HFFc6 (cell line): ENCODE data around the gene IMPDH1. TPM values are rescaled to one million over a fixed set of nuclear protein-coding genes. Genes with fewer than 3 reads are reported as not detected.

Experiments used
- DNase-seq: peaks from one replicate; pipeline ENCODE4 v3.0.0-alpha.2; 2018
- H3K27ac Mint-ChIP-seq: 2 replicates; pipeline ENCODE4 v1.8.0; 2020; ENCODE audit warnings: mild to moderate bottlenecking, mixed read lengths
- H3K27me3 Mint-ChIP-seq: 2 replicates; pipeline ENCODE4 v1.8.0; 2021; ENCODE audit warnings: mild to moderate bottlenecking, moderate library complexity, mixed read lengths; ENCODE audit not compliant: insufficient read depth
- H3K36me3 Mint-ChIP-seq: 2 replicates; pipeline ENCODE4 v1.8.0; 2021; ENCODE audit warnings: low read depth, mixed read lengths
- H3K4me1 Mint-ChIP-seq: 2 replicates; pipeline ENCODE4 v1.8.0; 2020; ENCODE audit warnings: low read depth, mixed read lengths
- H3K4me3 Mint-ChIP-seq: 2 replicates; pipeline ENCODE4 v1.8.0; 2020; ENCODE audit warnings: mild to moderate bottlenecking, moderate library complexity, mixed read lengths
- H3K9me3 Mint-ChIP-seq: 2 replicates; pipeline ENCODE4 v1.8.0; 2020; ENCODE audit warnings: mild to moderate bottlenecking, mixed read lengths
- CTCF ChIP-seq: fragments of 200-600 bp; sonication (generic); IDR thresholded peaks from 2 replicates; pipeline ENCODE4 v1.5.0; 2021; ENCODE audit warnings: antibody characterized with exemption, mild to moderate bottlenecking
- total RNA-seq, 6 experiments: library from RNA; stranded (reverse); fragmentation: NEBNext Ultra II Directional; extraction: Animal tissue kit (Norgen Biotek cat#: 25700); gene quantifications; 2 replicates in 1 of 6; 3 replicates in 5 of 6; pipeline ENCODE4 v1.2.3, GENCODE V29; 2021

The IMPDH1 gene
- total RNA-seq, 6 experiments from 2014 or later = 81.8 to 107 (median 93.3) TPM

- Mint-ChIP-seq H3K36me3 (0 out of 2 replicates have a peak, but pooled peaks cover 2% of the 10 kb centered on the region), H3K27ac (no peak overlapping the region), H3K9me3 (no peaks in the 10 kb centered on the region), H3K27me3 (peaks cover 5% of the 10 kb centered on the region), H3K4me1 (peaks cover 5% of the 10 kb centered on the region), H3K4me3 (no peak overlapping the region)
- DNase-seq = no peak
- TF ChIP-seq CTCF = no peak
Measured at GRCh38 chr7:128391805-128392204, 18.0 kb downstream of the IMPDH1 start.

GRCh38 chr7:128390871-128391565 is 18.8 kb downstream of the IMPDH1 start:
- no peak for TF ChIP-seq CTCF
- DNase-seq = no peak
- no peak overlapping the region for H3K27ac Mint-ChIP-seq

DNA sequence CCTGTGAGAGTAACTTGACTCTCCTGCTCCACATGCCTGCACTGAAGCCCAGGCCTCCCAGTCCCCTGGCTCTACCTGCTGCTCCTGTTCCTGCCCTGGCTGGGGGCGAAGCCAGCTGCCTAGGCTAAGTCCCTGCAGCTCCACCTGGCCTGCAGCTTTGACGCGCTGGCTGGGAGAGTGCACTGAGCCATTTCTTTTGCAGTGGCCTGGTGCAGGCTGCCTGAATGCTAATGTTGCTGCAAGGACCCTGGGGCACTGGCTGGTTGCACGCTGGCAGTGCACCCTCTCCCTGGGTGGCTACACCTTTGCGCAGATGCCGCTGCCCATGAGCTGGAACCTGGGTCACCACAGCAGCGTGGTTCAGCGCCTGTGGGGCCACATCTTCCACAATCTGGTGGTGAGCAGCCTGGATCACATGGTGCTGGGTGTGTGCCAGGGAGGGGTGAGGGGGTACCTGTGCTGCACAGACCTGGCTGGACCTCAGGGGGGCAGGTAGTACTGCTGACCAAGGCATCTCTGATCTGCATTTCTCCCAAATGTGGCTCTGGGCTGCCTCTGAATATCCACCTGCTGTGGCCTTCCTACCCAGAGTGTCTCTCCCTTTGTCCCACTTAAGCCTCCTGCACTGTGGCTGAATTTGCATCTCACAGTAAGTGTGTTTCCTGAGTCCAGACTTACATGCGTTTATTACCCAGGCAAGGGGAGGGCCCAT is 20.0 kb downstream of the IMPDH1 start:
- Mint-ChIP-seq H3K9me3 (no peaks in the 10 kb centered on the region), H3K27me3 (peaks cover 7% of the 10 kb centered on the region), H3K4me3 (no peak overlapping the region), H3K4me1 (peaks cover 5% of the 10 kb centered on the region), H3K36me3 (no peaks in the 10 kb centered on the region), H3K27ac (no peak overlapping the region)
- no peak for TF ChIP-seq CTCF
- no peak for DNase-seq

More at GRCh38 chr7:128390871-128391565, 18.8 kb downstream of the IMPDH1 start:
- Mint-ChIP-seq H3K27me3 (peaks cover 5% of the 10 kb centered on the region), H3K4me1 (peaks cover 5% of the 10 kb centered on the region), H3K9me3 (no peaks in the 10 kb centered on the region), H3K36me3 (no peaks in the 10 kb centered on the region), H3K4me3 (no peak overlapping the region; the same call in 1 of the 2 replicates)

GRCh38 chr7:128389085-128389617 is 20.6 kb downstream of the IMPDH1 start:
- Mint-ChIP-seq H3K27ac (no peak overlapping the region), H3K4me3 (no peak overlapping the region), H3K9me3 (no peaks in the 10 kb centered on the region), H3K27me3 (peaks cover 7% of the 10 kb centered on the region), H3K4me1 (peaks cover 5% of the 10 kb centered on the region), H3K36me3 (no peaks in the 10 kb centered on the region)
- DNase-seq = no peak
- TF ChIP-seq CTCF = no peak

DNA sequence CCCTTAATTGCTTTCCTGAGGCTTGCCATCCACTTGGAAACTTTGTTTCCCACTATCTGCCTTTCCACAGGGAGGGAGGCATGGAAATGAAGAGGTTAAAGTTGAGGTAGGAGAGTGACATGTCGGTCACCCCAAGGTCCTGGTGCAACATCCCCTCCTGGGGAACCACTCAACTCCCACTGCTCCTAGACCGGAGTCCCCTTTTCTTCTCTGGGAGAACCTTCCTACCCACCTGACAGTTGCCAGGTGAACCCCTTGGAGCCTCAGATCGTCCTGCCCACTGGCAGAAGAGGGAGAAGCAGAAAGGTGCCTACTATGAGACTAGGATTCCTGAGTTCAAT is 21.7 kb downstream of the IMPDH1 start:
- H3K4me3 Mint-ChIP-seq = no peak overlapping the region
- no peaks in the 10 kb centered on the region for H3K36me3 Mint-ChIP-seq
- DNase-seq = no peak
- no peaks in the 10 kb centered on the region for H3K9me3 Mint-ChIP-seq
- peaks cover 5% of the 10 kb centered on the region for H3K4me1 Mint-ChIP-seq
- TF ChIP-seq CTCF = no peak
- H3K27ac Mint-ChIP-seq = no peak overlapping the region
- H3K27me3 Mint-ChIP-seq = peaks cover 7% of the 10 kb centered on the region
